Heart right ventricle (tissue), 16 donors: ENCODE measurements around the gene RAB6B. TPM values are rescaled to one million over a fixed set of nuclear protein-coding genes. Genes with fewer than 3 reads are reported as not detected.

ENCODE experiments used
- ATAC-seq, 8 donors: fragments of 200-7000 bp; cut with Tn5 transposase; one replicate each; pipeline ENCODE4 v1.9.1; 2020; ENCODE audit warnings: mild to moderate bottlenecking in 8 of 8, moderate library complexity in 8 of 8, moderate number of reproducible peaks in 1 of 8
- DNase-seq, 2 donors: peaks; one replicate each; pipeline ENCODE4 v3.0.0-alpha.2; 2020
- H3K27ac ChIP-seq, 10 donors: fragments of 200-600 bp; sonication (generic) in 2 of 10; one replicate each; pipeline versions ENCODE4 v1.5.0 to v1.8.0; 2020 to 2022; ENCODE audit warnings: mild to moderate bottlenecking in 3 of 10
- H3K27me3 ChIP-seq, 7 donors: fragments of 200-600 bp; one replicate each; pipeline ENCODE4 v1.8.0; 2021 to 2022; ENCODE audit warnings: mild to moderate bottlenecking in 2 of 7
- H3K36me3 ChIP-seq, 9 donors: fragments of 200-600 bp; sonication (generic) in 1 of 9; one replicate each; pipeline versions ENCODE4 v1.5.0 to v1.8.0; 2020 to 2022; ENCODE audit warnings: mild to moderate bottlenecking in 2 of 9
- H3K4me1 ChIP-seq, 9 donors: fragments of 200-600 bp; sonication (generic) in 1 of 9; one replicate each; pipeline versions ENCODE4 v1.5.0 to v1.8.0; 2020 to 2022; ENCODE audit warnings: mild to moderate bottlenecking in 4 of 9
- H3K4me3 ChIP-seq, 10 donors: fragments of 200-600 bp; sonication (generic) in 2 of 10; one replicate each; pipeline versions ENCODE4 v1.5.0 to v1.8.0; 2020 to 2022; ENCODE audit warnings: mild to moderate bottlenecking in 7 of 10, moderate library complexity in 2 of 10
- H3K9me3 ChIP-seq, 11 donors: fragments of 200-600 bp in 10 of 11; sonication (generic) in 2 of 11; one replicate each; pipeline versions ENCODE4 v1.5.0 to v1.8.0; 2013 to 2022; ENCODE audit warnings: mild to moderate bottlenecking in 2 of 11, control low read depth in 1 of 11, moderate library complexity in 1 of 11
- WGBS, 2 donors: extraction: QIAGEN DNeasy Blood & Tissue Kit; methylation state at CpG; one replicate each; pipeline ENCODE4 v1.1.7; 2013; ENCODE audit warnings: inconsistent platforms in 1 of 2; 5-methylcytosine and 5-hydroxymethylcytosine counted together
- intact Hi-C, 10 donors: fragments of 100-400 bp; cut with DNase I; formaldehyde crosslinking; loops; one replicate each; pipeline versions ENCODE4 v1.11.1 to v1.14.2; 2022
- polyA plus RNA-seq, 2 donors: library from polyadenylated mRNA; stranded (reverse); fragments of 200-250 nt; gene quantifications; one replicate each; pipeline ENCODE4 v1.2.3, GENCODE V29; 2013
- total RNA-seq, 10 donors: library from RNA; stranded (reverse); fragmentation: NEBNext Ultra II Directional in 3 of 10; extraction: Animal tissue kit (Norgen Biotek cat#: 25700) in 3 of 10; gene quantifications; one replicate each; pipeline versions ENCODE4 v1.2.1 to v1.2.4, GENCODE V29; 2021 to 2023
- TF ChIP-seq, protein P1 (sequence below), 9 donors: fragments of 200-600 bp; sonication (generic) in 2 of 9; IDR thresholded peaks; one replicate each; pipeline versions ENCODE4 v1.5.0 to v1.8.0; 2021 to 2022; ENCODE audit warnings: antibody characterized with exemption in 9 of 9, mild to moderate bottlenecking in 5 of 9, moderate library complexity in 1 of 9
- donor health status: Arrhythmogenic right ventricular cardiomyopathy.
- donor health status: ischemic (EF 13 %, LVEDD 7.1; RV severe dilation, severe dysfunction).
- donor health status: healthy with polysubstance abuse.
- donor health status: DM: no; HTN: yes; CAD: no.
- donor health status: DM: no; HTN: no; CAD: no.
- donor health status: ischemic (EF 25% LVEDD 6.9; RV normal size, moderate dysfunction).
- donor health status: ischemic (EF 25% LVEDD 5.7; RV mildly dilated, moderate dysfunction).
- donor health status: healthy.
- donor health status: DM: yes; HTN: yes; CAD: no.
- donor health status: Ischemic cardiomyopathy.
- donor health status: ischemic (EF 35%, LVEDD 5.7; RV mildly dilated, moderate dysfunction).
- donor health status: nonischemic (EF 11% LVEDD 7.7; RV severe dilation, severe dysfunction).
- donor health status: DM: yes; HTN: yes; CAD: no.
- donor health status: PGD.
- donor health status: ischemic (EF 29% LVEDD 5.4; RV normal size, mild dysfunction).
- donor health status: nonischemic (EF 23%, LVEDD 6.1; RV moderate dilation, normal function).

Gene RAB6B
- total and polyA plus RNA-seq, 12 donors, result 7.0 to 73.8 (median 44.2) TPM

DNA sequence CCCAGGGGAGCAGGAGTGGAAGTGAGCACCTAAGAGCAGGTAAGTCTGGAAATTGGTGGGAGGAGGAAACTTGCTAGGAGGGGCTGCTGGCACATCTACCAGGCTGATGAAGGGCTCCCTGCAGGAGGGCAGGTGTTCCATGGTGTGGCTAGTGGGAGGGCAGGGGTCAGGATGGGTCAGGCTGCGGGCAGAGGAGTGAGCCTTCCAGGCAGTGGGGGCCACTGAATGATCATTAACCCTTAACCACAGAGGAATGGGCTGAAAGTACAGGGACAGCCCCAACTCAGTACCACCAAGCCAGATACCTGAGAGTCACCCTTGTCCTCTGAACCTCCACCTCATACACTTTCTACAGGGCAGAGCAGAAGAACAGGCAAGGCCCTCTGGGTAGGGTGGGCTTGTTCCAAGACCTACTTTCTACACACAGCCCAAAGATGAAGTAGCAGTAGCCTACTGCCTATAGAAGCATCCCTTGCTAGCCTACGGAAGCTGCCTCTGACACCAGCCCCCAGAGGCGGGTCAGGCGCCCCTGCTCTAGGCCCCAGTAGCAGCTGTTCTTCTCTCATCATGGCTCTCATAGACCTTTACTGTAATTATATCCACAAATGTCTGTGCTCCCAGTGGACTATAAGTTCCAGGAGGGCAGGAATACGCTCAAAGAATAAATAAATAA is 4.6 kb downstream of the RAB6B start:
- Histone ChIP-seq H3K4me1 (peaks cover 14 to 58% (median 30%) of the 10 kb centered on the region in 9 donors), H3K27ac (no peak overlapping the region), H3K27me3 (peaks cover 0 to 34% (median 8%) of the 10 kb centered on the region in 7 donors), H3K4me3 (no peak overlapping the region), H3K36me3 (no peaks in the 10 kb centered on the region), H3K9me3 (no peaks in the 10 kb centered on the region)
- intact Hi-C loops, result loop anchor here in 1 of 10 donors (5.0 to 10.0 kb wide), 2 partner anchors 69 to 226 kb away; partner anchors contain the start of gene TOPBP1
- DNase-seq (no peak), ATAC-seq (no peak)
- WGBS, 2 donors, result 83 to 94% methylated on average over 5 of the region's 5 CpGs
- TF ChIP-seq, protein P1, sequence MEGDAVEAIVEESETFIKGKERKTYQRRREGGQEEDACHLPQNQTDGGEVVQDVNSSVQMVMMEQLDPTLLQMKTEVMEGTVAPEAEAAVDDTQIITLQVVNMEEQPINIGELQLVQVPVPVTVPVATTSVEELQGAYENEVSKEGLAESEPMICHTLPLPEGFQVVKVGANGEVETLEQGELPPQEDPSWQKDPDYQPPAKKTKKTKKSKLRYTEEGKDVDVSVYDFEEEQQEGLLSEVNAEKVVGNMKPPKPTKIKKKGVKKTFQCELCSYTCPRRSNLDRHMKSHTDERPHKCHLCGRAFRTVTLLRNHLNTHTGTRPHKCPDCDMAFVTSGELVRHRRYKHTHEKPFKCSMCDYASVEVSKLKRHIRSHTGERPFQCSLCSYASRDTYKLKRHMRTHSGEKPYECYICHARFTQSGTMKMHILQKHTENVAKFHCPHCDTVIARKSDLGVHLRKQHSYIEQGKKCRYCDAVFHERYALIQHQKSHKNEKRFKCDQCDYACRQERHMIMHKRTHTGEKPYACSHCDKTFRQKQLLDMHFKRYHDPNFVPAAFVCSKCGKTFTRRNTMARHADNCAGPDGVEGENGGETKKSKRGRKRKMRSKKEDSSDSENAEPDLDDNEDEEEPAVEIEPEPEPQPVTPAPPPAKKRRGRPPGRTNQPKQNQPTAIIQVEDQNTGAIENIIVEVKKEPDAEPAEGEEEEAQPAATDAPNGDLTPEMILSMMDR (IDR thresholded peaks at IDR 0.05), result no peak

DNA sequence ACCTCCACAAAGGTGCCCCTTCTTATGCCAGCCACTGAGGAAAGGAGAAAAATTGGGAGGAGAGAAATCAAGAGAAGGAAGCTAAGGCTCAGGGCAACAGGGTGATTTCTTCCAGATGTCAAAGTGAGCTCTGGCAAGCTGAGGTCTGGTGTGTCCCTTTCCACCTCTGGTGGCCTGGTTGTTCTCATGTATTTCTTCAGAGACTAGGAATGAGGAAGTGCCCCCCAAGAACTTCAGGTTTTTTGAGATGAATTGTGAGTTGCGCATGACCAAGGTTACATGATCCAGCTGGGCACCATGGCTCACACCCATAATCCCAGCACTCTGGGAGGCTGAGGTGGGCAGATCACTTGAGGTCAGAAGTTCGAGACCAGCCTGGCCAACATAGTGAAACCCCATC is 5.6 kb downstream of the RAB6B start:
- Histone ChIP-seq H3K36me3 (no peaks in the 10 kb centered on the region), H3K4me1 (peaks cover 9 to 55% (median 22%) of the 10 kb centered on the region in 9 donors), H3K4me3 (no peak overlapping the region), H3K9me3 (no peaks in the 10 kb centered on the region), H3K27me3 (peaks cover 0 to 24% (median 8%) of the 10 kb centered on the region in 7 donors), H3K27ac (no peak overlapping the region)
- no peak for DNase-seq
- intact Hi-C loops, result loop anchor here in 1 of 10 donors (5.0 to 10.0 kb wide), 2 partner anchors 68 to 225 kb away; partner anchors contain the start of gene TOPBP1
- 95 to 97% methylated on average over 2 of the region's 2 CpGs for WGBS, 2 donors
- no peak for ATAC-seq
- TF ChIP-seq, protein P1 (IDR thresholded peaks at IDR 0.05), result no peak

- Histone ChIP-seq H3K4me3 (no peak overlapping the region), H3K27ac (no peak overlapping the region), H3K36me3 (no peaks in the 10 kb centered on the region), H3K4me1 (peaks cover 0 to 50% (median 15%) of the 10 kb centered on the region in 9 donors), H3K27me3 (peaks cover 0 to 12% (median 0%) of the 10 kb centered on the region in 7 donors), H3K9me3 (no peaks in the 10 kb centered on the region)
- TF ChIP-seq, protein P1 (IDR thresholded peaks at IDR 0.05), result no peak
- DNase-seq (no peak), ATAC-seq (no peak)
- 92 to 93% methylated on average over 9 of the region's 9 CpGs for WGBS, 2 donors
- intact Hi-C loops, result loop anchor here in 1 of 10 donors (5.0 kb wide), 1 partner anchor 37 kb away; no protein-coding TSS in a partner anchor
These were observed 6.8 kb downstream of the RAB6B start for GRCh38 chr3:133888726-133889340.

DNA sequence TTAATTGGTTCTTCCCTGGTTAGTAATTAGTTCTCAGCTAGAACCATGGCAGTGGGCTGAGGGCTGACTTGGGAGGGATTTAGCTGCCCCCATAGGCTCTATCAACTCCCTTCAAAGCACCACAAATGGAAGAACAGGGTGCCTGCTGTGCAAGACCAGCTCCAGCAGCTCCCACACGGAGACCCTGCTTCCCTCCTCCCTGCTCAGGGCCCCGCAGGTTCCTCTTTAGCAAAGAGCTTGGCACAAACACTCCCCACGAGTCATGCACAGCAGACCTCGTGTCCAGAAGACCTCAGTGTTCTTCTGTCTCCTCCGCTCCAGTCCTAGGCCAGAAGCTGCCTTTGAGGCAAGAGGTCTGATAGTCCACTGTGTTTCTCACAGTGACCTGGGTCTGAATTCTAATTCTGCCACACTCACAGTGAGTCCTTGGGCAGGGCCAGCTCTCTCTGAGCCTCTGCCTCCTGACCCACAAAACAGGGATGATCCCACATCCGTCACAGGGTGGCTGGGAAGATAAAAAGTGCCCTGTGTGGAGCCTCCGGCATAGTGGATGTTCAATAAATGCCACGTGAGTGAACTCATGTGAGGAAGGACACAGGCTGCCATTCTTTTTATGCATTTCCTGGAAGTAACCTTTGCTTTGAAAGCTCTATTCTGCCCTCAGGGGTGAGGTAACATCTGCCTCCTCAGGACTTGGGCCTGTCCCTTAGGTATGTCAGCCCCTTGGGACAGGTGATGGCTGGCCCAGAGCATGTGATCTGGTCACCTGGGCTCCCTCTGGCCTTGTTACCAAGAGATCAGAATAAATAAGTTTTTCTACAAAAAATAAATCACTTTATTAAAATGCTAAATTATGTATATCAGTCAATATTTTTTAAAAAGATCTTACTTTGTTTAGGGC is 7.6 kb downstream of the RAB6B start:
- peaks cover 0 to 49% (median 23%) of the 10 kb centered on the region in 9 donors for H3K4me1 ChIP-seq
- intact Hi-C loops, result loop anchor here in 1 of 10 donors (5.0 kb wide), 1 partner anchor 36 kb away; no protein-coding TSS in a partner anchor

More for the DNA sequence above, 7.6 kb downstream of the RAB6B start:
- no peak overlapping the region for H3K4me3 ChIP-seq
- WGBS, 2 donors, result 53 to 54% methylated on average over 8 of the region's 8 CpGs
- H3K9me3 ChIP-seq, result no peaks in the 10 kb centered on the region
- DNase-seq (no peak), ATAC-seq (no peak)
- H3K27me3 ChIP-seq, result peaks cover 0 to 4% (median 0%) of the 10 kb centered on the region in 7 donors
- no peak overlapping the region for H3K27ac ChIP-seq
- no peaks in the 10 kb centered on the region for H3K36me3 ChIP-seq
- TF ChIP-seq, protein P1 (IDR thresholded peaks at IDR 0.05), result no peak
